GM12873 (cell line): ENCODE measurements around the gene SNAP29.

Experiments used
- TF ChIP-seq, protein P1 (sequence below): IDR thresholded peaks from 2 replicates; pipeline ENCODE4 v1.5.1; 2012; ENCODE audit warnings: low read depth, mild to moderate bottlenecking, moderate library complexity, low read length, control low read depth; ENCODE audit not compliant: insufficient read depth; ENCODE audit errors: missing control alignments

Gene SNAP29

DNA sequence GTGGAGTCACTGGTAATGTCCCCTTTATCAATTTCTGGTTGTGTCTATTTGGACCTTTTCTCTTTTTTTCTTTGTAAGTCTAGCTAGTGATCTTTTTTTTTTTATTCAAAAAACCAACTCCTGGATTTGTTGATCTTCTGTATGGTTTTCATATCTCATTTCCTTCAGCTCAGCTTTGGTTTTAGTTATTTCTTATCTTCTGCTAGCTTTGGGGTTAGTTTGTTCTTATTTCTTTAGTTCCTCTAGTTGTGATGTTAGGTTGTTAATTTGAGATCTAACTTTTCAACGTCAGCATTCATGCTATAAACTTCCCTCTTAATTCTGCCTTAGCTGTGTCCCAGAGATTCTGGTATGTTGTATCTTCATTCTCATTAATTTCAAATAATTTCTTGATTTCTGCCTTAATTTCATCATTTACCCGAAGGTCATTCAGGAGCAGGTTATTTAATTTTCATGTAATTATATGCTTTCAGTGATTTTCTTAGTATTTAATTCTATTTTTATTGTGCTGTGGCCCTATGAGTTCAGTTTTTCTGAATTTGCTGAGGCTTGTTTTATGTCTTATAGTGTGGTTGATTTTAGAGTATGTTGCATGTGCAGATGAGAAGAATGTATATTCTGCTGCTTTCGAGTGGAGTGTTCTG is 29.2 kb upstream of the SNAP29 start:
- TF ChIP-seq, protein P1, sequence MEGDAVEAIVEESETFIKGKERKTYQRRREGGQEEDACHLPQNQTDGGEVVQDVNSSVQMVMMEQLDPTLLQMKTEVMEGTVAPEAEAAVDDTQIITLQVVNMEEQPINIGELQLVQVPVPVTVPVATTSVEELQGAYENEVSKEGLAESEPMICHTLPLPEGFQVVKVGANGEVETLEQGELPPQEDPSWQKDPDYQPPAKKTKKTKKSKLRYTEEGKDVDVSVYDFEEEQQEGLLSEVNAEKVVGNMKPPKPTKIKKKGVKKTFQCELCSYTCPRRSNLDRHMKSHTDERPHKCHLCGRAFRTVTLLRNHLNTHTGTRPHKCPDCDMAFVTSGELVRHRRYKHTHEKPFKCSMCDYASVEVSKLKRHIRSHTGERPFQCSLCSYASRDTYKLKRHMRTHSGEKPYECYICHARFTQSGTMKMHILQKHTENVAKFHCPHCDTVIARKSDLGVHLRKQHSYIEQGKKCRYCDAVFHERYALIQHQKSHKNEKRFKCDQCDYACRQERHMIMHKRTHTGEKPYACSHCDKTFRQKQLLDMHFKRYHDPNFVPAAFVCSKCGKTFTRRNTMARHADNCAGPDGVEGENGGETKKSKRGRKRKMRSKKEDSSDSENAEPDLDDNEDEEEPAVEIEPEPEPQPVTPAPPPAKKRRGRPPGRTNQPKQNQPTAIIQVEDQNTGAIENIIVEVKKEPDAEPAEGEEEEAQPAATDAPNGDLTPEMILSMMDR: no peak

DNA sequence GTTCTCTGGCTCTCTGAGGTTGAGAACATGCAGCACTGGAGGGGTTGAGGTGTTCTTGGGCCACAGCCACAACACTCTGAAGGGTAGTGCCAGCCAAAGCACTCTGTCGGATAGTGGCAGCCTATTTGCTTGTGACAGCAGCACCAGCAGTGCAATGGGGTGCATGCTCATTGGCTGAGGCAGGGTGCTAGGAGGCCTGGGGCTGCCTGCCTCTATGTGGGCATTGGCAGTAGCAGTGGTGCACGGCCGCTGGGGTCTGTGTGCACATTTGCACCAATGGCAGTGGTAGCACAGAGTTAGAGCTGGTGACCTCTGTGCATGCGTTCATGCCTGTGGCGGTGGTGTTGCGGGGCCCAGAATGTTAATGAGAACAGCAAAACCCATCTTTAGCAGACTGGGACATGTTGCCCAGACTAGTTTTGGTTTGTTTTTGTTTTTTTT is 25.6 kb upstream of the SNAP29 start:
- TF ChIP-seq, protein P1: no peak

DNA sequence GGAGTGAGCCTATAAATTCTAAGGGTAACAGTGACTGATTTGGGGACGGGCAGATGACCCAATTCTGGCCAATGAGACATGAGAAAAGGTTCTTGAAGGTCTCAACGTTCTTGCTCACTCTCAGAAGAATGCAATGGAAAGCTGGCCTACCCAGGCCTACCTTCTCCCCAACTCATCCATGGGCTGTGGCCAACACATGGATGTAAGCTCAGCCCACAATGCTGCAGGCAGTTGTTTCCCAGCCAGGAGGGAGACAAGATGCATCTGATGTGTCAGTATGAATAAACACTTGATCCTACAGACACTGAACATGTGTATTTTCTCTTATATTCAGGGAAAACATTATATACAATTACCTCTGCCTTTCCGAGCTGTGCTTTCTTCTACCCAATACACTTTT is 24.6 kb upstream of the SNAP29 start:
- TF ChIP-seq, protein P1: no peak

DNA sequence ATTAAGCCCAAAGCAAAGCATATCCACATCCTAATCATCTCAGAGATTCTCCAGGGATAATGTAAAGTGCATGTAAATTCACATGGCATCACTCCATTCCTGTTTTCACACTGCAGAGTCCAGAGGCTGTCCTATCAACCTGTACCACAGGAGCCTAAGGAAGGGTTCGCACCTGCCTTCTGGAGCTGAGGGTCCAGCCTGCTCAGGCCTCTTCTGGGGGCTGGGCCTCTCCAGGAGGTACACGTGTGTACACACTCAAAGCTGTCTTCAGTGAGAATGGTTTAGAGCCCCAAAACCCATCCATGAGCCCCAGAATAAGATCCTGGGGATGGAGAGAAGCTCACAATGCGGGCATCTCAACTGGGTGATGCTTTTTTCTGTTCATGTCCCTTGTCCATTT is 24.1 kb upstream of the SNAP29 start:
- TF ChIP-seq, protein P1: no peak

DNA sequence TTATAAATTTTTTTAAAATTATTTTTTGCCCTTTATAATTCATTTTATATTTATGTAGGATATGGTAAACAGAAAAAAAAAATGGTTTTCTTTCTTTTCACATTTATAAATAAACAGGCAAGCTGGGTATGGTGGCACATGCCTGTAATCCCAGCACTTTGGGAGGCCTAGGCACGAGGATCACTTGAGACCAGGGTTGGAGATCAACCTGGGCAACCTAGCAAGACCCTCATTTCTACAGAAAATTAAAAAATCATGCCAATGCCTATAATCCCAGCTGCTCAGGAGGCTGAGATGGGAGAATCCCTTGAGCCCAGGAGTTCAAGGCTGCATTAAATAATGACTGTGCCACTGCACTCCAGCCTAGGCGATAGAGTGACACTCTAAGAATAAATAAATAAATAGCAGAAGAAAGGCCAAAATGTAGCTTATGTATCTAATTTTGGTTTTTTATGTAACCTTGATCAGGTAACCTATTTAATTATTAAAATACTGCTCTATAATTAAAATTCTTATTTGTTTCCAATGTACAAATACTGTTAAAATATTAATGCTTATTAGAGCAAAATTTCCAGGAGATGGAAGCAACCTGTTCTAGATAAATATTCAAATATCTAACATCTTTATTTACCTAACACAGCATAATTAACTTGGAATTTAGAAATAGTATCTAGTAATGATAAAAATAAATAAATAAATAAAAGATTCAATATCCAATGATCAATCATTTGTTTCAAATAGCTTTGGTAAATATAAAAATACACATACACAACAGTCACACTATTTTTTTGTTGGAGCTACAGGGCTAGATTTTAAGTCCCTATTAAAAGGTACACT is 21.6 kb upstream of the SNAP29 start:
- TF ChIP-seq, protein P1: no peak

DNA sequence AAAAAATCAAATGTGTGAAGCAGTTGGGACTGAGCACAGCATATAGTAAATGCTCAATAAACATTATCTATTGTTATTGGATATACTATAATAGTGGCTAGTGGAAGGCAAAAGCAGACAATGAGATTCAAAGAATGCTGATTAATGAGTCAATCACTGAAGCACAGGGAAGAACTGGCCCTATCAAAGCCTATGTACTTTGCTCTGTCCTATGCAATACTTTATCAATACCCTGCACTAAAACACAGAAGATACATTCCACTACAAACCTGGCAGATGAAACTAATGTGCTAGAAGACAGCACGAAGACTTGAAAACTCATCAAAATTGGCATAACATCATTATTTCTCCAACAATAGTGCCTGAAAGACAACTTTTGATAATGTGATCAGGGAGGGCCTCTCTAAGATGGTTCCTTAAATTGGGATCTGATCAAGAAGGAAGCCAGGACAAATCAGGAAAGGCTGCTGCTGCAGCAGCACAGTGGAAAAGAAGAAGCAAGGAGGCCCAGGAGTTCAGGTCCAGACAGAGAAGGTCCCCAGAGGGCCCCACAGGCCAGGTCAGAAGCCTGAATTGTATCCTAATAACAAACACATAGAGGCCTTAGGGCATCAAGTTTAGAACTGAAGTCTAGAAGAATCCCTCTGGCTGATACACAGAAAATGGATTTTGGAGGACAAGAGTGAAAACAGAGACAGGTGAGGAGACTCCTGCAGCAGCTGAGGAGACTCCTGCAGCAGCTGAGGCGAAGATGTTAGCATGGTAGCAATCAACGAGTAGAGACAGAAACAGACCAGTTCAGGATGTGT is 18.8 kb upstream of the SNAP29 start:
- TF ChIP-seq, protein P1: no peak
